HL-60/S4 treated with phorbol 12-myristate 13-acetate at 8.2 ng/mL for 4 days and 3 days (cell line): ENCODE measurements around the gene STH.
"Not testable (repeated sequence)": the region's sequence is repeated elsewhere in the genome, so short reads cannot be mapped to it uniquely, and the experiment has no call there.

Experiments used
- in situ Hi-C: fragments of 300-500 bp; cut with MboI; formaldehyde crosslinking; loops from 2 replicates; pipeline ENCODE4 v1.15.0; 2022; ENCODE audit warnings: low sequenced_read_pairs

The STH gene

GRCh38 chr17:46002311-46002972 is 3.4 kb downstream of the STH start:
- in situ Hi-C loops = no loop called here

GRCh38 chr17:46002973-46003316 is 3.9 kb downstream of the STH start:
- in situ Hi-C loops = no loop called here

GRCh38 chr17:46003907-46004748 is 5.1 kb downstream of the STH start:
- in situ Hi-C loops = no loop called here

- in situ Hi-C loops = not testable (repeated sequence)
Observed at GRCh38 chr17:46006082-46006481, 7.0 kb downstream of the STH start.

- in situ Hi-C loops = no loop called here
Observed at GRCh38 chr17:46007461-46007965, 8.5 kb downstream of the STH start.

GRCh38 chr17:46008591-46008990 is 9.5 kb downstream of the STH start:
- in situ Hi-C loops = no loop called here

- in situ Hi-C loops = no loop called here
Observed at GRCh38 chr17:46009681-46010596, 10.9 kb downstream of the STH start.

- in situ Hi-C loops = no loop called here
Observed at GRCh38 chr17:46010597-46011186, 11.6 kb downstream of the STH start.

GRCh38 chr17:46011711-46012505 is 12.9 kb downstream of the STH start:
- in situ Hi-C loops = no loop called here

- in situ Hi-C loops = no loop called here
Observed at GRCh38 chr17:46012506-46013079, 13.5 kb downstream of the STH start.

- in situ Hi-C loops = no loop called here
Observed at GRCh38 chr17:46013127-46013501, 14.1 kb downstream of the STH start.

GRCh38 chr17:46013502-46014165 is 14.6 kb downstream of the STH start:
- in situ Hi-C loops = no loop called here

GRCh38 chr17:46019408-46019925 is 20.4 kb downstream of the STH start:
- in situ Hi-C loops = not testable (repeated sequence)

GRCh38 chr17:46020023-46020761 is 21.1 kb downstream of the STH start:
- in situ Hi-C loops = no loop called here

GRCh38 chr17:46020998-46021397 is 21.9 kb downstream of the STH start:
- in situ Hi-C loops = no loop called here

GRCh38 chr17:46023366-46023765 is 24.3 kb downstream of the STH start:
- in situ Hi-C loops = not testable (repeated sequence)

- in situ Hi-C loops = no loop called here
Observed at GRCh38 chr17:46023783-46024388, 24.8 kb downstream of the STH start.

GRCh38 chr17:46024590-46024989 is 25.5 kb downstream of the STH start:
- in situ Hi-C loops = no loop called here
